ENCODE results near the gene ZCCHC10.

ZCCHC10 gene

DNA sequence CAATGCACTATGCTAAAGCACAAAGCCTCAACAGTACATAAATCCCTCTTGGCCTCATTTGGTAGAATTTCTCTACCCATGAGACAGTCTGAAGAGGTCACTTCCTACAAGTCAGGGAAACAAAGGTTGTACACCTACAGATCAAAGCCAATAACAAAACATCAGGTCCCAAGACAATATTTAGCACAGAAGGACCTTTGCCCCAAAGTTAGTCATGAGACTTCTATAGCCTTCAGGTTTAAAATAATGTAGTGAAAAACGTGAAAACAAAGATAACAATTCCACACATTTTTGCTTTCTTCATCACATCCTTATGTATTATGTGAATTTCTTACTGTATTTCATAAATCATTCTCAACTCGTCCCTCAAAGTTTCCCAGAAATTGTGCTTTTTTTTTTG is 78.7 kb downstream of the ZCCHC10 start:
- TF ChIP-seq SPI1 (IDR thresholded peaks at IDR 0.05; ENCODE audit: borderline replicate concordance, low read depth) (no peak), GABPA (IDR thresholded peaks at IDR 0.05; ENCODE audit: low read depth) (no peak), POLR2AphosphoS5 (IDR thresholded peaks at IDR 0.05; ENCODE audit: low read depth) (no peak)
- TF ChIP-seq, protein P1, sequence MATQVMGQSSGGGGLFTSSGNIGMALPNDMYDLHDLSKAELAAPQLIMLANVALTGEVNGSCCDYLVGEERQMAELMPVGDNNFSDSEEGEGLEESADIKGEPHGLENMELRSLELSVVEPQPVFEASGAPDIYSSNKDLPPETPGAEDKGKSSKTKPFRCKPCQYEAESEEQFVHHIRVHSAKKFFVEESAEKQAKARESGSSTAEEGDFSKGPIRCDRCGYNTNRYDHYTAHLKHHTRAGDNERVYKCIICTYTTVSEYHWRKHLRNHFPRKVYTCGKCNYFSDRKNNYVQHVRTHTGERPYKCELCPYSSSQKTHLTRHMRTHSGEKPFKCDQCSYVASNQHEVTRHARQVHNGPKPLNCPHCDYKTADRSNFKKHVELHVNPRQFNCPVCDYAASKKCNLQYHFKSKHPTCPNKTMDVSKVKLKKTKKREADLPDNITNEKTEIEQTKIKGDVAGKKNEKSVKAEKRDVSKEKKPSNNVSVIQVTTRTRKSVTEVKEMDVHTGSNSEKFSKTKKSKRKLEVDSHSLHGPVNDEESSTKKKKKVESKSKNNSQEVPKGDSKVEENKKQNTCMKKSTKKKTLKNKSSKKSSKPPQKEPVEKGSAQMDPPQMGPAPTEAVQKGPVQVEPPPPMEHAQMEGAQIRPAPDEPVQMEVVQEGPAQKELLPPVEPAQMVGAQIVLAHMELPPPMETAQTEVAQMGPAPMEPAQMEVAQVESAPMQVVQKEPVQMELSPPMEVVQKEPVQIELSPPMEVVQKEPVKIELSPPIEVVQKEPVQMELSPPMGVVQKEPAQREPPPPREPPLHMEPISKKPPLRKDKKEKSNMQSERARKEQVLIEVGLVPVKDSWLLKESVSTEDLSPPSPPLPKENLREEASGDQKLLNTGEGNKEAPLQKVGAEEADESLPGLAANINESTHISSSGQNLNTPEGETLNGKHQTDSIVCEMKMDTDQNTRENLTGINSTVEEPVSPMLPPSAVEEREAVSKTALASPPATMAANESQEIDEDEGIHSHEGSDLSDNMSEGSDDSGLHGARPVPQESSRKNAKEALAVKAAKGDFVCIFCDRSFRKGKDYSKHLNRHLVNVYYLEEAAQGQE (IDR thresholded peaks at IDR 0.05; ENCODE audit: insufficient replicate concordance, low read depth): no peak
- TF ChIP-seq, protein P2, sequence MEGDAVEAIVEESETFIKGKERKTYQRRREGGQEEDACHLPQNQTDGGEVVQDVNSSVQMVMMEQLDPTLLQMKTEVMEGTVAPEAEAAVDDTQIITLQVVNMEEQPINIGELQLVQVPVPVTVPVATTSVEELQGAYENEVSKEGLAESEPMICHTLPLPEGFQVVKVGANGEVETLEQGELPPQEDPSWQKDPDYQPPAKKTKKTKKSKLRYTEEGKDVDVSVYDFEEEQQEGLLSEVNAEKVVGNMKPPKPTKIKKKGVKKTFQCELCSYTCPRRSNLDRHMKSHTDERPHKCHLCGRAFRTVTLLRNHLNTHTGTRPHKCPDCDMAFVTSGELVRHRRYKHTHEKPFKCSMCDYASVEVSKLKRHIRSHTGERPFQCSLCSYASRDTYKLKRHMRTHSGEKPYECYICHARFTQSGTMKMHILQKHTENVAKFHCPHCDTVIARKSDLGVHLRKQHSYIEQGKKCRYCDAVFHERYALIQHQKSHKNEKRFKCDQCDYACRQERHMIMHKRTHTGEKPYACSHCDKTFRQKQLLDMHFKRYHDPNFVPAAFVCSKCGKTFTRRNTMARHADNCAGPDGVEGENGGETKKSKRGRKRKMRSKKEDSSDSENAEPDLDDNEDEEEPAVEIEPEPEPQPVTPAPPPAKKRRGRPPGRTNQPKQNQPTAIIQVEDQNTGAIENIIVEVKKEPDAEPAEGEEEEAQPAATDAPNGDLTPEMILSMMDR (IDR thresholded peaks at IDR 0.05; ENCODE audit: insufficient read depth, low read length): no peak
- no peak overlapping the region for H3K4me3 ChIP-seq (replicated peaks; ENCODE audit: insufficient read depth, low read length)
- H3K27ac ChIP-seq (replicated peaks): no peak overlapping the region
- no peak for DNase-seq (ENCODE audit: low read depth in 1 of 2, low spot score in 1 of 2)
- no peaks in the 10 kb centered on the region for H3K27me3 ChIP-seq (ENCODE audit: insufficient read depth, poor library complexity, severe bottlenecking)

Data from HL-60 (cell line).